ENCODE measurements around the gene NUMA1. TPM values are rescaled to one million over a fixed set of nuclear protein-coding genes. Genes with fewer than 3 reads are reported as not detected.

Gene NUMA1
- total RNA-seq, 1 experiment from 2014 or later = 145 TPM

GRCh38 chr11:71979094-71979493 lies 101.2 kb downstream of the NUMA1 start:
- H3K36me3 ChIP-seq (ENCODE audit: control insufficient read depth, insufficient read depth, low read length) = peaks cover 16% of the 10 kb centered on the region
- H3K27me3 ChIP-seq (ENCODE audit: control insufficient read depth, insufficient read depth, low read length) = no peaks in the 10 kb centered on the region
- no peak for TF ChIP-seq CTCF (IDR thresholded peaks at IDR 0.05)
- TF ChIP-seq REST (IDR thresholded peaks at IDR 0.05; ENCODE audit: insufficient read depth in 1 of 2, low read depth in 2 of 2, low read length in 1 of 2) = no peak
- TF ChIP-seq SIN3A (IDR thresholded peaks at IDR 0.05; ENCODE audit: borderline replicate concordance, insufficient read depth, low read depth, low read length) = no peak
- DNase-seq (ENCODE audit: low read depth, low spot score) (no peak), ATAC-seq (no peak)
- BruUV-seq (replicated peaks) = no TSS peak
- no peak overlapping the region for H3K4me3 ChIP-seq (ENCODE audit: low read depth in 2 of 2, low read length in 2 of 2)
- in situ Hi-C loops (cut with HindIII; ENCODE audit: low pct_unique_long_range_greater_than_20kb, low sequenced_read_pairs) (no loop called here), intact Hi-C loops (cut with micrococcal nuclease; ENCODE audit: unreplicated experiment) (no loop called here)
- no peaks in the 10 kb centered on the region for H3K4me1 ChIP-seq (ENCODE audit: control insufficient read depth, insufficient read depth, low read length)
- CTCF ChIA-PET = no interaction called here
- no peak overlapping the region for H3K27ac ChIP-seq (ENCODE audit: low read length)
- H3K9me3 ChIP-seq (ENCODE audit: control insufficient read depth, insufficient read depth, low read depth, low read length) = no peaks in the 10 kb centered on the region
- POLR2A ChIA-PET = no interaction called here

- Histone ChIP-seq H3K9me3 (ENCODE audit: control insufficient read depth, insufficient read depth, low read depth, low read length) (no peaks in the 10 kb centered on the region), H3K27ac (ENCODE audit: low read length) (no peak overlapping the region), H3K4me3 (ENCODE audit: low read depth in 2 of 2, low read length in 2 of 2) (no peak overlapping the region), H3K36me3 (ENCODE audit: control insufficient read depth, insufficient read depth, low read length) (peaks cover 4% of the 10 kb centered on the region; the same call in 1 of the 2 replicates), H3K4me1 (ENCODE audit: control insufficient read depth, insufficient read depth, low read length) (no peaks in the 10 kb centered on the region), H3K27me3 (ENCODE audit: control insufficient read depth, insufficient read depth, low read length) (no peaks in the 10 kb centered on the region)
- ATAC-seq = peak; percentile 85
- intact Hi-C loops (cut with micrococcal nuclease; ENCODE audit: unreplicated experiment) = no loop called here
- in situ Hi-C loops (cut with HindIII; ENCODE audit: low pct_unique_long_range_greater_than_20kb, low sequenced_read_pairs) = no loop called here
- no TSS peak for BruUV-seq (replicated peaks)
- no peak for TF ChIP-seq REST (IDR thresholded peaks at IDR 0.05; ENCODE audit: insufficient read depth in 1 of 2, low read depth in 2 of 2, low read length in 1 of 2)
- TF ChIP-seq CTCF (IDR thresholded peaks at IDR 0.05) = peak; percentile 89
- peak; percentile 35 for DNase-seq (ENCODE audit: low read depth, low spot score)
- ChIA-PET POLR2A (no interaction called here), CTCF (interaction anchor here (0.5 to 1.3 kb wide), 10 partner anchors 8 to 453 kb away, joined by 3 to 5 read pairs (median 3); no protein-coding TSS in a partner anchor)
Measured at GRCh38 chr11:71977743-71978418, 102.5 kb downstream of the NUMA1 start.
